ENCODE data around the gene ITGAD.
"Not testable (repeated sequence)": the region's sequence is repeated elsewhere in the genome, so short reads cannot be mapped to it uniquely, and the experiment has no call there.

The ITGAD gene

DNA sequence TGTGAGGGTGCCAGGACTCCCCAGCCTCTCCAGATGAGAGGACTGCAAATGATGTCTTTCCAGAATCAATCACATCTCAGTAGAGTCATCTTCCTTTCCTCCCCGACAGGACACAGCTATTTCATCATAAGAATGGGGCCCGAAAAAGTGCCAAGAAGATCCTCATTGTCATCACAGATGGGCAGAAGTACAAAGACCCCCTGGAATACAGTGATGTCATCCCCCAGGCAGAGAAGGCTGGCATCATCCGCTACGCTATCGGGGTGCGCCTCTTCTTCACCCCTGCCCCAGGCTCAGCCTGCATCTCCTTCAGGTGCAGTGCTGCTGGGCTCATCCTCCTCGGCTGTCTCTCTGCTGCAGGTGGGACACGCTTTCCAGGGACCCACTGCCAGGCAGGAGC, 14.3 kb downstream of the ITGAD start:
- no peak for DNase-seq

DNA sequence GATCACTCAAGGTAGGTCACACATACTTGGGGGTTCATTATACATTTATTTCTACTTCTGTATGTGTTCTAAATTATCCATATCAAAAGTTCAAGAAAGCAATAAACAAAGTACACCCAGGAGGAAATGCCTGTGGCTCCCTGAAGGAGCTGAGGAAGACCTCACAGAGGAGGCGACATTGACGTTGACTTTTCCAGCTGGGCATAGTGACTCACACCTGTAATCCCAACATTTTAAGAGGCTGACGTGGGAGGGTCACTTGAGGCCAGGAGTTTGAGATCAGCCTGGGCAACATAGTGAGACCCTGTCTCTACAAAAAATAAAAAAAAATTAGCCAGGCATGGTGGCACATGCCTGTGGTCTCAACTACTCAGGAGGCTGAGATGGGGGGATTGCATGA, 16.3 kb downstream of the ITGAD start:
- no peak for DNase-seq

GRCh38 chr16:31410082-31410481, 16.9 kb downstream of the ITGAD start:
- DNase-seq: no peak

- no peak for DNase-seq
These were observed 18.1 kb downstream of the ITGAD start for GRCh38 chr16:31411024-31411844.

- DNase-seq: no peak
These were observed 19.6 kb downstream of the ITGAD start for GRCh38 chr16:31412750-31413149.

DNA sequence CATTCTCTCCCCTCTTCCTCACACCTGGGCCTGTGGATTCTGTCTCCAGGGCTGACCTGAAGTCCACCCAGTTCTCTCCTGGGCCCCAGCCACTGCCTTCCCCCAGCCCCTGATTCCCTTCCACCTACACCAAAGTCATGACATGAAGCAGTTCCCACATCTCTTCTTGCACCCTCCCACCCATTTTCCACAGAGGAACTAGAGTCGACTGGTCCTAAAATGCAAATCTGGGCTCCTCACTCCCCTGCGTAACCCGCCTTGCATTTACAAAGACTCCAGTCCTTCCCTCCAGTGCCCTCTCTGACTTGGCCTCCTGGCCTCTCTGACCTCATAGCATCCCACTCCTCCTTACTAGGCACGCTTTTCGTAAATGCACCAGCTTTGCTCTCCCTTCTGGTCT, 20.2 kb downstream of the ITGAD start:
- no peak for DNase-seq

DNA sequence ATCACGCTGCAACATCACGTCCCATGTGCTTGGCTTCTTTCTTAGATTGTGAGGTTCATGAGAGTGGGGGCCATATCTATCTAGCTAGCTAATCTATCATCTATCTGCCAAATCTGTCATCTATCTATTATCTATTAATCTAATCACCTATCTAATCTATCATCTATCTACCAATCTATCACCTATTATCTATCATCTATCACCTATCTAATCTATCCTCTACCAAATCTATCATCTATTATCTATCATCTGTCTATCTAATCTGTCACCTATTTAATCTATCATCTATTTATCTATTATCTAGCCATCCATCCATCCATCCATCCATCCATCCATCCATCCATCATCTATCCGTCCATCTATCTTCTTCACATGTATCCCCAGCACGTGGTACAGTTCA, 20.8 kb downstream of the ITGAD start:
- no peak for DNase-seq

DNA sequence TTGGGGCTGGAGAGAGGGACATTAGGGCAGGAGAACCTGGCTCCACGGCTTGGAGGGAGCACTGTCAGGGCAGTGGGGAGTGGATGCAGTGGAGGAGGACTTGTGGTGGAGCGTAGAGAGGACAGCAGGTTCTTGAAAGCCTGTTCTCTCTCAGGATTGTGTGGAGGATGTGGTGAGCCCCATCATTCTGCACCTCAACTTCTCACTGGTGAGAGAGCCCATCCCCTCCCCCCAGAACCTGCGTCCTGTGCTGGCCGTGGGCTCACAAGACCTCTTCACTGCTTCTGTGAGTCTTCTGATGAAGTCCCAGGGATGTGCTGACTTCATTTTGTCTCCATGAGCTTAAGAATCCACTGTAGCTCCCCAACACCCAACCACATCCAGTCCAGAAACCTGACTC, 21.6 kb downstream of the ITGAD start:
- DNase-seq: no peak

GRCh38 chr16:31416371-31416770, 23.2 kb downstream of the ITGAD start:
- no peak for DNase-seq

DNA sequence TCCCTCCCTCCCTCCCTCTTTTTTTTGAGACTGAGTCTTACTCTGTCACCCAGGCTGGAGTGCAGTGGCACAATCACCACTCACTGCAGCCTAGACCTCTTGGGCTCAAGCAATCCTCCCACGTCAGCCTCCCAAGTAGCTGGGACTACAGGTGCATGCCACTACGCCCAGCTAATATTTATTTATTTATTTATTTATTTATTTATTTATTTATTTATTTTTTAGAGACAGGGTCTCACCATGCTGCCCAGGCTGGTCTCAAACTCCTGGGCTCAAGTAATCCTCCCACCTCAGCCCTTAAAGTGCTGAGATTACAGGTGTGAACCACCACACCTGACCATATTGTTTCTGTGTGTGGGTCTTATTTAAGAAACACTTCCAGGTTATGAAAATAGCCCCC, 23.9 kb downstream of the ITGAD start:
- not testable (repeated sequence) for DNase-seq

DNA sequence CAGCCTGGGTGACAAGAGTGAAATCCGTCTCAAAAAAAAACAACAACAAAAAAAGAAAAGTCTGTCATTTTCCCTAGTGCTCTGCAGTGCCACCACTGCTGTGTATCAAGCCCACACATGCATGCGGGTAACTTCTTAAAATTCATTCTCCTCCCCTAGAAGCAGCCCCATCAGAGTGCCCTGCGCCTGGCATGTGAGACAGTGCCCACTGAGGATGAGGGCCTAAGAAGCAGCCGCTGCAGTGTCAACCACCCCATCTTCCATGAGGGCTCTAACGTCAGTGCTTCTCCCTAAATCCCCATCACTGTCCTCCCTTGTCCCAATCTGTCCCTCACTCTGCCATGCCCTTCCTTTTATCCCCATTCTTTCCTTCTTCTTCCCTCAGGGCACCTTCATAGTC, 24.8 kb downstream of the ITGAD start:
- DNase-seq: no peak

DNA sequence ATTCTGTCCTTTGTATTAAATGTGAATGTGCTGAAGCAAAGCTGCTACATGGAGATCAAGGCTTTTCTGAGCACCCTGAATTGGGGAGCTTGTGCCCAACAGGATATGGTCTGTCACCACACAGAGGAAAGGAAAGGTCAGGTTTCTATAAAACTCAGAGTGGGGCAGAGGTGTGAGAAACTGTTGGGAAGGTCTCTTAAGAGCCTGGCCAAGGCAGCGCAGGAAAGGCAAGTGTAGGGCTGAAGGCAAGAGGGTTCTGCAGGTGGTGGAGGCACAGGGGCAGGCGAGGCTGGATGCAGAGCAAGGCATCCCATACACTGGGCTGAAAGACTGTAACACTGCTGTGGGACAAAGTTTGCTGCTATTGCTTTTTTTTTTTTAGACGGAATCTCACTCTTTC, 26.9 kb downstream of the ITGAD start:
- no peak for DNase-seq

- DNase-seq: no peak
These were observed 28.5 kb downstream of the ITGAD start for GRCh38 chr16:31421587-31421986.

- no peak for DNase-seq
These were observed 30.1 kb downstream of the ITGAD start for GRCh38 chr16:31423241-31423640.

DNA sequence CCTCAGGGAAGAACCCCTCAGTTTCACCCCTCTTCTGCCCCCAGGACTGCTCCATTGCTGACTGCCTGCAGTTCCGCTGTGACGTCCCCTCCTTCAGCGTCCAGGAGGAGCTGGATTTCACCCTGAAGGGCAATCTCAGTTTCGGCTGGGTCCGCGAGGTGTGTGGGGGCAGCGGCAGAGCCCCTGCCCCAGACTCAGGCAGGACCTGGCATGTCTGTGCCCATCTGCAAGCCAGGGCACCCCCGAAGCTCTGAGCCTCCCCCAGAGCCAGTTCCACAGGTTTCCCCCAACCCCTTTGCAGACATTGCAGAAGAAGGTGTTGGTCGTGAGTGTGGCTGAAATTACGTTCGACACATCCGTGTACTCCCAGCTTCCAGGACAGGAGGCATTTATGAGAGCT, 30.7 kb downstream of the ITGAD start:
- no peak for DNase-seq

DNA sequence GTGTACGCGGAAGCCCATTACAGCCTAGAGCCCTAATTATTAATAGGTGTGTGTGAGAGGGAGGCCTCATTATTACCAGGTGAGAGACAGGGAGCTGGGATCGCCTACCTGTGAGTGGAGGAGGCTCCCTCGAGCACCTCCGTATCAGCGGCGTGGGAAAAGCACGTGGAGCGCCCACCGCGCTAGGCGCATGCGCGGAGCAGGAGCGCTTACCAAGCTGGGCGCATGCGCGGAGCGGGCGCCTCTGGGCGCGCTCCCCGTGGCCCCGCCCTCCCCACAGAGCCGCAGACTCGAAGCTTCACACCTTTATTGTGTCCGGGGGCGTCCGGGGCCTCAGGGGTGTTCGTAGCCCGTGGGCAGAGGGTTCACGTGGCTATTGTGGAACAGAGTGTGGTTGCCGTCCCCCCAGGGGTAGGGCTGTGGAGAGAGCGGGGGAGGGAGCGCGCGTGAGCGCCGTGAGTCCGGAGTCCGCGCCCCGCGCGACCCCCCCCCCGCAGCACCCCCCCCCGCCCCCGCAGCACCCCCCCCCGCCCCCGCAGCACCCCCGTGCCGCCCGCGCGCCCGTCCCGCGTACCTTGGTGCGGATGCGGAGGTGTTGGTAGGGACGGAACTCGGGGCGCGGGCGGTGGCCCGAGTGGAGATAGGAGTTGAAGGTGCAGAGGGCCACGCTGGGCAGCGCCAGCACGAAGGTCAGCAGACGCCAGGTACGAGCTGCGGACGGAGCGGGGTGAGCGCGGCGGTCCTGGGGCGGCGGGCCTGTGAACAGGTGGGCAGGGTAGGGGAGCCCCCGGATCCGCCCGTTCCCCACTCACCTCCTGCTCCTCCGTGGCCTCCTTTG, 34.5 kb downstream of the ITGAD start:
- peak; percentile 57 for DNase-seq

- no peak for DNase-seq
These were observed 35.1 kb downstream of the ITGAD start, which contains the start of gene COX6A2 for GRCh38 chr16:31428279-31428597. COX6A2 (minus strand) TSS chr16:31428360; CDS start chr16:31428325, 35 bp downstream.

DNA sequence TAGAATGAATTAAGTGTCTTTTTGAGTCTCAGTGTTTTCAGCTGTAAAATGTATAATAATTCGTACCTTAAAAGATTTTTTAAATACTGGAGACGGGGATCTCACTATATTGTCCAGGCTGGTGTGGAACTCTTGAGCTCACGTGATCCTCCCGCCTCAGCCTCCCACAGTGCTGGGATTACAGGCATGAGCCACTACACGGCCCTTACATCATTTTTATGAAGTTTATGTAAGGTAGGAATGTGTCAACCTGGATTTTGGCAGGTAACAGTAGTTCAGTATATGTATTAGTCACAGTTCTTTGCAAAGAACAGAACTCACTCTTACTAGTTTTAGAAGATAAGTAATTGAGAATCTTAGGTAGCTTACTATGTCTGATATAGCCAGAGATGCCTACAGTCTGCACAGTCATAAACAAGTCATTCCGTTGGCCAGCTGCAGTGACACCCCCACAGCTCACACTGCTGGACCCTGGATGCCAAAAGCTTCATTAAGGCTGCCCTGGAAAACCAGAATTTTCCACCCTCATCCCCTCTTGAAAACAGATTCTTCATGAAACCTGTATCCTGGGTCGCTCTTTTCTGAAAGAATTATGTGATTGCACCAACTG, 35.6 kb downstream of the ITGAD start:
- DNase-seq: no peak

DNA sequence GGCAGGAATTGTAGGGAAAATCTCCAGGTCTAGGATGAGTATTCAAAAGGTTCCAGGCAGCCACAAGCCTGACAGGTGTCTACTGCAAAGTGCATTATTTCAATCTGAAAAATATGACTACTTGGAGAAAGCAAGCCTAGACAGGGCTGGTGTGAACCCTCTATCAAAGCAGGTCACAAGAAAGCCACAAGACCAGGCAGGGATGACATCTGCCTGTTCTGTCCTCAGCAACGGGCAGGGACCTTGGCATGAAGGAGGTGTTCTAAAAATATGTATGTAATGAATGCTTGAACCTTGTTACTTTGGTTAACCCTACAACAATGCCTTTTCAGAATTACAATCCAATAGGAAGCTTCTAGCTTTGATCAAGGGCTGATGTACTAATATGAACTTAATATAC, 36.2 kb downstream of the ITGAD start:
- no peak for DNase-seq

- no peak for DNase-seq
These were observed 36.7 kb downstream of the ITGAD start for GRCh38 chr16:31429796-31430195.

GRCh38 chr16:31430380-31431052, 37.4 kb downstream of the ITGAD start:
- no peak for DNase-seq

DNA sequence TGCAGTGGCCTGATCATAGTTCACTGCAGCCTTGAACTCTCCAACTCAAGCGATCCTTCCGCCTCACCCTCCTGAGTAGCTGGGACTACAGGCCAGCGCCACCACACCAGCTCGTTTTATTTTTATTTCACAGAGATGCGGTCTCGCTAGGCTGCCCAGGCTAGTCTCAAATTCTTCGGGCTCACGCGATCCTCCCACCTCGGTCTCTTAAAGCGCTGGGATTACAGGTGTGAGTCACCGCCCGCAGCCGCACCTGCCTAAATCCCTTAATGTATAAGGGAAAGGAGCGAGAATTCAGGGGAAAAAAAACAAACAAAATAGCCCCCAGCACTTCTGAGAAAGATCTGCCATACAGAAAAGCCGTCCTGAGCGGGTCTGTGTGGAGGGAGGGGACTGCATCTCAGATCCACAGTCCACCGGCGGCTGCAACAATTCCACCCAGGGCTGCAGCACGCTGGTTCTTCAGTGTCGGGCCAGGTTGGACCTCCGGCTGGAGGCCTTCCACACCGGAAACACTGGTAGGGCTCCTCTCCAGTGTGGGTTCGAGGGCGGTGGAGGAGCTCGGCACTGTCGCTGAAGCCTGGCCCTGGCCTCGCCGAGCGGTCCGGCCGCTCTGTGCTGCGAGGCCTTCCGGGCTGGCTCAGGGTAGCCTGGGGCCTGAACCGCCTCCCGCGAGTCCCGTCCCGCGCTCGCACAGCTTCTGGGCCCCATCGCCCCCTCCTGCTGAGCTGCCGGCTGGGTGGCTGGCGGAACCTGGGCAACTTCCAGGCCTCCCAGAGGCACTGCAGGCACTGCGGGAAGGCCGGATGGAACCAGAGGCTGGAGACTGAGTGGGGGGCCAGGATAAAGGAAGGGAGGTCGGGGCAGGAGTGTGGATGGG, 42.4 kb downstream of the ITGAD start:
- DNase-seq: no peak
